B cell (primary cell): ENCODE data around the gene TAS2R60. TPM values are rescaled to one million over a fixed set of nuclear protein-coding genes. Genes with fewer than 3 reads are reported as not detected.

Source experiments
- ATAC-seq: fragments of 200-7000 bp; cut with Tn5 transposase; one replicate; pipeline ENCODE4 v1.10.0; 2021; ENCODE audit warnings: low read depth, mild to moderate bottlenecking, moderate number of reproducible peaks, moderate library complexity
- CTCF ChIA-PET: fragments of 350-600 bp; sonication (Branson Sonifier 250); formaldehyde crosslinking; loops from one replicate; lab custom pipeline; 2021; ENCODE audit warnings: antibody characterized with exemption, inconsistent platforms; lab: Charles Lee
- POLR2A ChIA-PET: fragments of 350-600 bp; sonication (Branson Sonifier 250); formaldehyde crosslinking; loops from one replicate; lab custom pipeline; 2021; ENCODE audit warnings: antibody characterized with exemption; lab: Charles Lee
- DNase-seq: peaks from one replicate; pipeline ENCODE4 v3.0.0; 2013
- H2AFZ ChIP-seq: 2 replicates; pipeline ENCODE4 v1.6.1; 2012; ENCODE audit warnings: mild to moderate bottlenecking, low read depth, low read length; ENCODE audit not compliant: insufficient read depth, poor library complexity, severe bottlenecking
- H3K27ac ChIP-seq, 2 donors: 1 replicate in 1 of 2; 2 replicates in 1 of 2; pipeline ENCODE4 v1.5.1; 2012 to 2013; ENCODE audit warnings: low read length in 2 of 2, mild to moderate bottlenecking in 2 of 2, moderate library complexity in 1 of 2
- H3K27me3 ChIP-seq, 4 experiments: fragments of 200-600 bp in 1 of 4; sonication (generic) in 1 of 4; replicated peaks in 1 of 4; 1 replicate in 2 of 4; 2 replicates in 2 of 4; pipeline versions ENCODE4 v1.6.1 to v1.7.0; 2013 to 2016; ENCODE audit warnings: low read length in 3 of 4, mild to moderate bottlenecking in 2 of 4, mixed read lengths in 1 of 4, moderate library complexity in 1 of 4; ENCODE audit not compliant: insufficient read depth in 4 of 4, control insufficient read depth in 3 of 4; ENCODE audit errors: control extremely low read depth in 1 of 4
- H3K36me3 ChIP-seq, 2 experiments: replicated peaks in 1 of 2; 1 replicate in 1 of 2; 2 replicates in 1 of 2; pipeline versions ENCODE4 v1.6.1 to v1.7.1; 2013; ENCODE audit warnings: low read length in 1 of 2; ENCODE audit not compliant: insufficient read depth in 2 of 2, control insufficient read depth in 1 of 2; ENCODE audit errors: control extremely low read depth in 1 of 2, extremely low read depth in 1 of 2
- H3K4me1 ChIP-seq, 2 donors: fragments of 200-600 bp in 1 of 2; sonication (generic) in 1 of 2; 1 replicate in 1 of 2; 2 replicates in 1 of 2; pipeline versions ENCODE4 v1.5.1 to v1.6.1; 2013 to 2017; ENCODE audit warnings: low read length in 2 of 2; ENCODE audit not compliant: control insufficient read depth in 2 of 2, insufficient read depth in 2 of 2
- H3K4me2 ChIP-seq: replicated peaks from 2 replicates; pipeline ENCODE3; 2012; ENCODE audit warnings: mild to moderate bottlenecking, low read depth, low read length; ENCODE audit not compliant: poor library complexity, severe bottlenecking
- H3K4me3 ChIP-seq, 5 experiments: fragments of 200-600 bp in 1 of 5; sonication (generic) in 1 of 5; 1 replicate in 3 of 5; 2 replicates in 2 of 5; pipeline versions ENCODE4 v1.5.1 to v1.7.0; 2011 to 2016; ENCODE audit warnings: low read length in 4 of 5, mild to moderate bottlenecking in 4 of 5, low read depth in 2 of 5, control low read depth in 1 of 5, moderate library complexity in 1 of 5; ENCODE audit not compliant: insufficient read depth in 1 of 5; ENCODE audit errors: control extremely low read depth in 1 of 5, extremely low read depth in 1 of 5
- H3K79me2 ChIP-seq: fragments of 200-600 bp; sonication (generic); one replicate; pipeline ENCODE4 v1.6.0; 2016; ENCODE audit warnings: low read length; ENCODE audit not compliant: control insufficient read depth, insufficient read depth
- H3K9ac ChIP-seq: fragments of 200-600 bp; sonication (generic); 2 replicates; pipeline ENCODE4 v1.6.1; 2017; ENCODE audit warnings: mild to moderate bottlenecking, low read length, moderate library complexity
- H3K9me3 ChIP-seq, 3 donors: one replicate each; pipeline versions ENCODE4 v1.6.1 to v1.7.1; 2013; ENCODE audit warnings: low read length in 2 of 3; ENCODE audit not compliant: control insufficient read depth in 2 of 3, insufficient read depth in 1 of 3; ENCODE audit errors: control extremely low read depth in 1 of 3
- H4K20me1 ChIP-seq: 2 replicates; pipeline ENCODE4 v1.6.0; 2012; ENCODE audit warnings: mild to moderate bottlenecking, low read length; ENCODE audit not compliant: insufficient read depth, control insufficient read depth, poor library complexity, severe bottlenecking
- H3K27ac Mint-ChIP-seq: one replicate; pipeline ENCODE4 v1.8.0; 2021; ENCODE audit warnings: mixed read lengths
- H3K27me3 Mint-ChIP-seq: one replicate; pipeline ENCODE4 v1.8.0; 2021; ENCODE audit warnings: mixed read lengths
- H3K4me1 Mint-ChIP-seq: one replicate; pipeline ENCODE4 v1.8.0; 2021; ENCODE audit warnings: mixed read lengths
- H3K4me3 Mint-ChIP-seq: one replicate; pipeline ENCODE4 v1.8.0; 2021; ENCODE audit warnings: mixed read lengths
- H3K9me3 Mint-ChIP-seq: one replicate; pipeline ENCODE4 v1.8.0; 2022; ENCODE audit warnings: mixed read lengths; ENCODE audit not compliant: insufficient read depth
- EZH2 ChIP-seq: IDR thresholded peaks from 2 replicates; pipeline ENCODE4 v1.6.1; 2012; ENCODE audit warnings: borderline replicate concordance, low read depth, mild to moderate bottlenecking, moderate library complexity, low read length; ENCODE audit not compliant: insufficient read depth, poor library complexity, severe bottlenecking
- WGBS: methylation state at CpG from one replicate; pipeline ENCODE4 v1.1.5; 2013; ENCODE audit warnings: missing lambda C conversion rate; ENCODE audit not compliant: insufficient coverage; 5-methylcytosine and 5-hydroxymethylcytosine counted together
- intact Hi-C: fragments of 100-400 bp; cut with micrococcal nuclease; formaldehyde crosslinking; loops from one replicate; pipeline ENCODE4 v1.10.0; 2022
- polyA plus RNA-seq: library from polyadenylated mRNA; depleted of rRNA; stranded (reverse); fragments of >200 nt; gene quantifications from 2 replicates; pipeline ENCODE4 v1.2.3, GENCODE V29; 2012
- total RNA-seq, 2 donors: library from RNA; stranded (reverse); fragments of 120-200 nt in 1 of 2; gene quantifications; 1 replicate in 1 of 2; 2 replicates in 1 of 2; pipeline versions ENCODE4 v1.2.3 to v1.2.4, GENCODE V29; 2013 to 2022
- TF ChIP-seq, protein P1 (sequence below): fragments of 200-600 bp; IDR thresholded peaks from one replicate; pipeline ENCODE4 v1.8.0; 2022; ENCODE audit warnings: antibody characterized with exemption, mild to moderate bottlenecking

Gene TAS2R60
- total and polyA plus RNA-seq, 2 donors (not counting 1 experiment from before 2014, with no cell fraction given): not detected

DNA sequence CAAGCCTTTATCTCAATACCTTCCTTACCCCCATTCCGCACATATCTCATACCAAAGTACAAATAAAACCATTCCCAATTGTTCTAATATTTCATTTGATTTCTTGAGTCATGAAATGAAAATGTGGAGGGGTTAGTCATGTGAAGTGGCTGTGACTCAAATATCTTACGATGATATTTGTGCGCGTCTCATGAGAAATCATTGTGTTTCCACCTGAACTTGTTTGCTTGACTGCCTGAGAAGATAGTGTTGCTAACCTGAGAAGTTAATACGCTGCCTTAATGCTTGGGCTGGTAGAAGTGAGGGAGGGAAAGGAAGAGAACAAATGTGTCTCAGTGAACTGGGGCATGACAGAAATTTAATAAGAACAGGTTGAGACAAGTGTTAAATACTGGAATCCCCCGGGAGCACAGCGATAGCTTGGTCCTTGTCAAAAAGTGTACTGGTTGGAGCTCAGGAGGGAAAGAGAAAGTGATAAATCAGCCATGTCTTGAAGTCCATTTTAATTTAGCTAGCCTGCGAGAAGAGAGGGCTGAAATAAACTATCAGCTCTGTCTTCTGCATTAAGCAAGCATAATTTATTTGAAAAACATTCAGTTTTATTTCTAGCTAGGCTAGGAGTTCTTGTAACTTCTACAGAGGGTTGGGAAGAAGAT is 27.4 kb upstream of the TAS2R60 start:
- H3K27me3 Mint-ChIP-seq: peaks cover 54% of the 10 kb centered on the region
- Histone ChIP-seq H3K4me1 (peaks cover 0 to 3% of the 10 kb centered on the region in 2 donors), H3K9ac (no peak overlapping the region), H3K4me3 (no peak overlapping the region), H3K36me3 (no peaks in the 10 kb centered on the region), H3K27me3 (peaks cover 0 to 38% (median 19%) of the 10 kb centered on the region in 4 experiments), H3K9me3 (no peaks in the 10 kb centered on the region), H2AFZ (no peak overlapping the region), H3K4me2 (no peak overlapping the region), H3K27ac (no peak overlapping the region), H3K79me2 (no peaks in the 10 kb centered on the region), H4K20me1 (no peaks in the 10 kb centered on the region)
- no peak overlapping the region for H3K27ac Mint-ChIP-seq
- TF ChIP-seq EZH2: no peak
- TF ChIP-seq, protein P1, sequence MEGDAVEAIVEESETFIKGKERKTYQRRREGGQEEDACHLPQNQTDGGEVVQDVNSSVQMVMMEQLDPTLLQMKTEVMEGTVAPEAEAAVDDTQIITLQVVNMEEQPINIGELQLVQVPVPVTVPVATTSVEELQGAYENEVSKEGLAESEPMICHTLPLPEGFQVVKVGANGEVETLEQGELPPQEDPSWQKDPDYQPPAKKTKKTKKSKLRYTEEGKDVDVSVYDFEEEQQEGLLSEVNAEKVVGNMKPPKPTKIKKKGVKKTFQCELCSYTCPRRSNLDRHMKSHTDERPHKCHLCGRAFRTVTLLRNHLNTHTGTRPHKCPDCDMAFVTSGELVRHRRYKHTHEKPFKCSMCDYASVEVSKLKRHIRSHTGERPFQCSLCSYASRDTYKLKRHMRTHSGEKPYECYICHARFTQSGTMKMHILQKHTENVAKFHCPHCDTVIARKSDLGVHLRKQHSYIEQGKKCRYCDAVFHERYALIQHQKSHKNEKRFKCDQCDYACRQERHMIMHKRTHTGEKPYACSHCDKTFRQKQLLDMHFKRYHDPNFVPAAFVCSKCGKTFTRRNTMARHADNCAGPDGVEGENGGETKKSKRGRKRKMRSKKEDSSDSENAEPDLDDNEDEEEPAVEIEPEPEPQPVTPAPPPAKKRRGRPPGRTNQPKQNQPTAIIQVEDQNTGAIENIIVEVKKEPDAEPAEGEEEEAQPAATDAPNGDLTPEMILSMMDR: no peak
- WGBS: 62% methylated on average over 6 of the region's 8 CpGs
- no peak overlapping the region for H3K4me3 Mint-ChIP-seq
- ChIA-PET CTCF (interaction anchor here (0.7 to 5.3 kb wide), 27 partner anchors 9 to 321 kb away, joined by 3 to 172 read pairs (median 5); partner anchors contain the start of genes FAM131B and GSTK1), POLR2A (no interaction called here)
- no peaks in the 10 kb centered on the region for H3K4me1 Mint-ChIP-seq
- intact Hi-C loops: loop anchor here (1.0 to 10.0 kb wide), 3 partner anchors 36 to 176 kb away; partner anchors contain the start of gene FAM131B
- no peaks in the 10 kb centered on the region for H3K9me3 Mint-ChIP-seq
- DNase-seq: no peak
- ATAC-seq: no peak

DNA sequence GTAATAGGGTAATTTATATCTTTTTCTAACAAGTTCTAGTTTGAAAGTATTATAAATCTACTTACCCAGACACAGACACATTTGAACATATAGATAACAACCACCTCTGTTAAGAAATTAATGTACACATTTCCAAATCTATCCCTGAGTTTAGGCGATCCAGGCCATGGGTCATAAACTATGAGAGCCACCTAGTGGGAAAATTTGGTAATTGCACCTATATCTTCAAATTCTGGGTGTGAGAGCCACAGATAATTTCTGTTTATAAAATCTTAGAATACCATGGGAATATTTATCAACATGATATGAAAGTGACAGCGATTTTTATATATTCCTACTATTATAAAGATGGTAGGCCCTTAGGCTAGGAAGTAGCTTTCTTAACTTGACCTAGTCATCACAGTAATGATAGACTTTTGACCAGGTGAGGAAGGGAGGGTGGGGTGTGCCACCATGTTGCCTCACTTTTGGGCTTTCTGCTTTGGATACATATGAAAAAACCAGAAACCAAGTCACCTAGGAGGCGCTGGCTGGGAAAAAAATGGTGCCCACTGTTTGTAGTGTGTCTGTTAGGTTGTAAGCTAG is 26.6 kb upstream of the TAS2R60 start:
- Mint-ChIP-seq H3K9me3 (no peaks in the 10 kb centered on the region), H3K27ac (no peak overlapping the region), H3K4me3 (no peak overlapping the region), H3K27me3 (peaks cover 54% of the 10 kb centered on the region), H3K4me1 (no peaks in the 10 kb centered on the region)
- DNase-seq (peak; percentile 65), ATAC-seq (peak; percentile 63)
- POLR2A ChIA-PET: interaction anchor here (1.1 kb wide), 1 partner anchor 10 kb away, joined by 3 read pairs; no protein-coding TSS in a partner anchor
- H3K79me2 ChIP-seq: no peaks in the 10 kb centered on the region
- TF ChIP-seq, protein P1: peak; percentile 87
- TF ChIP-seq EZH2: no peak
- CTCF ChIA-PET: interaction anchor here (0.6 to 5.3 kb wide), 29 partner anchors 10 to 386 kb away, joined by 3 to 172 read pairs (median 4); partner anchors contain the start of genes CASP2, FAM131B and TAS2R40
- no peaks in the 10 kb centered on the region for H3K36me3 ChIP-seq
- peaks cover 0 to 33% (median 17%) of the 10 kb centered on the region in 4 experiments for H3K27me3 ChIP-seq
- no peak overlapping the region for H3K4me3 ChIP-seq
- H4K20me1 ChIP-seq: no peaks in the 10 kb centered on the region
- H3K4me1 ChIP-seq: no peaks in the 10 kb centered on the region
- intact Hi-C loops: loop anchor here (1.0 to 10.0 kb wide), 3 partner anchors 36 to 176 kb away; partner anchors contain the start of gene FAM131B
- no peak overlapping the region for H2AFZ ChIP-seq
- H3K9ac ChIP-seq: no peak overlapping the region
- WGBS: no CpG with 5 or more reads among the region's 3 CpGs
- no peak overlapping the region for H3K27ac ChIP-seq
- H3K9me3 ChIP-seq: no peaks in the 10 kb centered on the region
- H3K4me2 ChIP-seq: no peak overlapping the region
